H1 (cell line): ENCODE data around the gene PPP4R1. TPM values are rescaled to one million over a fixed set of nuclear protein-coding genes. Genes with fewer than 3 reads are reported as not detected.

Source experiments
- CTCF ChIA-PET: fragments of 300-600 bp; sonication (Branson Sonifier 250); formaldehyde crosslinking; loops from one replicate; lab custom pipeline; 2021; ENCODE audit not compliant: partially characterized antibody; lab: Charles Lee
- POLR2A ChIA-PET: fragments of 300-600 bp; sonication (Branson Sonifier 250); formaldehyde crosslinking; loops from one replicate; lab custom pipeline; 2021; ENCODE audit warnings: inconsistent platforms; ENCODE audit not compliant: partially characterized antibody; lab: Charles Lee
- DNase-seq, 2 experiments: peaks; one replicate each; pipeline versions ENCODE4 v3.0.0 to v3.0.0-alpha.2; 2010 to 2022; ENCODE audit warnings: low spot score in 2 of 2, low read depth in 1 of 2, mixed read lengths in 1 of 2
- FAIRE-seq: peaks from 2 replicates; lab custom pipeline; 2011; peaks lifted over from hg19 to GRCh38; lab: Jason Lieb, UNC
- H2AFZ ChIP-seq: 2 replicates; pipeline ENCODE4 v1.8.1; 2012; ENCODE audit warnings: low read length, inconsistent platforms
- H2AK5ac ChIP-seq: 2 replicates; pipeline ENCODE4 v1.6.1; 2013; ENCODE audit warnings: low read depth, low read length
- H2BK120ac ChIP-seq: replicated peaks from 2 replicates; pipeline ENCODE3; 2013; ENCODE audit warnings: low read depth, low read length, inconsistent platforms
- H2BK12ac ChIP-seq: 2 replicates; pipeline ENCODE4 v1.6.1; 2013; ENCODE audit warnings: low read depth, low read length
- H2BK15ac ChIP-seq: 2 replicates; pipeline ENCODE4 v1.6.1; 2013; ENCODE audit warnings: low read length
- H2BK20ac ChIP-seq: 2 replicates; pipeline ENCODE4 v1.6.1; 2013; ENCODE audit warnings: low read length
- H2BK5ac ChIP-seq: 2 replicates; pipeline ENCODE4 v1.6.1; 2013; ENCODE audit warnings: low read depth, low read length
- H3K14ac ChIP-seq: 2 replicates; pipeline ENCODE4 v1.6.1; 2013; ENCODE audit warnings: inconsistent platforms; ENCODE audit not compliant: insufficient read length
- H3K18ac ChIP-seq: 2 replicates; pipeline ENCODE4 v1.6.1; 2013; ENCODE audit warnings: low read length; ENCODE audit errors: extremely low read depth
- H3K23ac ChIP-seq: 2 replicates; pipeline ENCODE4 v1.6.1; 2013; ENCODE audit warnings: inconsistent platforms; ENCODE audit not compliant: insufficient read length
- H3K23me2 ChIP-seq: 2 replicates; pipeline ENCODE4 v1.6.1; 2013; ENCODE audit warnings: low read depth, low read length
- H3K27ac ChIP-seq: 2 replicates; pipeline ENCODE4 v1.6.1; 2011; ENCODE audit warnings: low read depth, low read length, inconsistent platforms
- H3K27me3 ChIP-seq, 4 experiments: replicated peaks in 1 of 4; 1 replicate in 1 of 4; 2 replicates in 3 of 4; pipeline versions ENCODE4 v1.6.1 to v1.8.1; 2011 to 2013; ENCODE audit warnings: low read length in 3 of 4, mild to moderate bottlenecking in 3 of 4, inconsistent platforms in 2 of 4, mixed read lengths in 2 of 4, moderate library complexity in 1 of 4; ENCODE audit not compliant: control insufficient read depth in 3 of 4, insufficient read depth in 3 of 4; ENCODE audit errors: extremely low read depth in 1 of 4
- H3K36me3 ChIP-seq, 4 experiments: 2 replicates each; pipeline versions ENCODE4 v1.6.1 to v1.8.1; 2011 to 2013; ENCODE audit warnings: mild to moderate bottlenecking in 4 of 4, low read length in 3 of 4, moderate library complexity in 2 of 4, control low read depth in 1 of 4, inconsistent platforms in 1 of 4; ENCODE audit not compliant: insufficient read depth in 4 of 4, control insufficient read depth in 2 of 4
- H3K4ac ChIP-seq: replicated peaks from 2 replicates; pipeline ENCODE3; 2013; ENCODE audit warnings: low read length, low read depth, mixed read lengths, inconsistent platforms; ENCODE audit not compliant: insufficient read length
- H3K4me1 ChIP-seq, 4 experiments: replicated peaks in 1 of 4; 1 replicate in 1 of 4; 2 replicates in 3 of 4; pipeline versions ENCODE4 v1.6.1 to v1.8.1; 2011 to 2013; ENCODE audit warnings: low read length in 3 of 4, inconsistent platforms in 2 of 4, mixed read lengths in 1 of 4; ENCODE audit not compliant: insufficient read depth in 4 of 4, control insufficient read depth in 3 of 4
- H3K4me2 ChIP-seq, 2 experiments: 2 replicates each; pipeline versions ENCODE4 v1.6.1 to v1.8.1; 2011 to 2013; ENCODE audit warnings: low read depth in 2 of 2, low read length in 2 of 2, control low read depth in 1 of 2, inconsistent platforms in 1 of 2, mild to moderate bottlenecking in 1 of 2; ENCODE audit not compliant: insufficient read depth in 1 of 2
- H3K4me3 ChIP-seq, 4 experiments: fragments of 200-600, 300-600 bp in 1 of 4; sonication (generic), shearing (Covaris generic), sonication (Bioruptor Twin) in 1 of 4; 2 replicates each; pipeline versions ENCODE4 v1.5.1 to v1.8.1; 2011 to 2016; ENCODE audit warnings: low read length in 4 of 4, low read depth in 3 of 4, control low read depth in 2 of 4, inconsistent platforms in 2 of 4, mild to moderate bottlenecking in 2 of 4, mixed read lengths in 1 of 4, moderate library complexity in 1 of 4; ENCODE audit not compliant: insufficient read depth in 2 of 4; ENCODE audit errors: extremely low read depth in 1 of 4
- H3K56ac ChIP-seq: replicated peaks from 2 replicates; pipeline ENCODE3; 2013; ENCODE audit warnings: low read depth, mild to moderate bottlenecking, mixed read lengths, low read length, inconsistent platforms; ENCODE audit not compliant: insufficient read length
- H3K79me1 ChIP-seq: 2 replicates; pipeline ENCODE4 v1.6.1; 2013; ENCODE audit warnings: low read depth, low read length, control low read depth
- H3K79me2 ChIP-seq, 2 experiments: 2 replicates each; pipeline versions ENCODE4 v1.6.1 to v1.8.1; 2012 to 2013; ENCODE audit warnings: low read length in 2 of 2, mild to moderate bottlenecking in 2 of 2, inconsistent platforms in 1 of 2; ENCODE audit not compliant: insufficient read depth in 2 of 2, control insufficient read depth in 1 of 2
- H3K9ac ChIP-seq, 4 experiments: replicated peaks in 1 of 4; 1 replicate in 1 of 4; 2 replicates in 3 of 4; pipeline versions ENCODE4 v1.6.1 to v1.8.1; 2011 to 2013; ENCODE audit warnings: low read depth in 3 of 4, low read length in 3 of 4, control low read depth in 2 of 4, mild to moderate bottlenecking in 2 of 4, moderate library complexity in 2 of 4, inconsistent platforms in 1 of 4; ENCODE audit errors: extremely low read depth in 1 of 4
- H3K9me3 ChIP-seq, 2 experiments: 2 replicates each; pipeline versions ENCODE4 v1.6.1 to v1.8.1; 2012 to 2013; ENCODE audit warnings: mild to moderate bottlenecking in 2 of 2, moderate library complexity in 2 of 2, control low read depth in 1 of 2, inconsistent platforms in 1 of 2, low read depth in 1 of 2, low read length in 1 of 2, mixed read lengths in 1 of 2; ENCODE audit not compliant: insufficient read depth in 2 of 2
- H4K20me1 ChIP-seq, 2 experiments: replicated peaks in 1 of 2; 2 replicates each; pipeline versions ENCODE3 to v1.8.1; 2011 to 2013; ENCODE audit warnings: inconsistent platforms in 2 of 2, low read length in 2 of 2, mild to moderate bottlenecking in 1 of 2; ENCODE audit not compliant: insufficient read depth in 2 of 2, control insufficient read depth in 1 of 2
- H4K5ac ChIP-seq: 2 replicates; pipeline ENCODE4 v1.6.1; 2013; ENCODE audit warnings: low read length, low read depth, mixed read lengths, inconsistent platforms; ENCODE audit not compliant: insufficient read length
- H4K8ac ChIP-seq: 2 replicates; pipeline ENCODE4 v1.8.0; 2013; ENCODE audit warnings: mild to moderate bottlenecking, moderate library complexity, low read length, inconsistent platforms; ENCODE audit not compliant: insufficient read depth; ENCODE audit errors: extremely low read depth
- H4K91ac ChIP-seq: replicated peaks from 2 replicates; pipeline ENCODE3; 2013; ENCODE audit warnings: low read length, mixed read lengths, inconsistent platforms; ENCODE audit not compliant: insufficient read length
- BACH1 ChIP-seq: IDR thresholded peaks from 2 replicates; pipeline ENCODE4 v1.6.1; 2012; ENCODE audit warnings: low read length, improper control_type of control experiment
- CREB1 ChIP-seq: IDR thresholded peaks from 2 replicates; pipeline ENCODE4 v1.6.1; 2012; ENCODE audit warnings: inconsistent platforms
- JUN ChIP-seq: IDR thresholded peaks from 2 replicates; pipeline ENCODE4 v1.6.1; 2011; ENCODE audit warnings: low read depth, mild to moderate bottlenecking, improper control_type of control experiment, low read length
- POU5F1 ChIP-seq: IDR thresholded peaks from 2 replicates; pipeline ENCODE4 v1.6.1; 2011; ENCODE audit warnings: low read depth, mild to moderate bottlenecking, low read length, moderate library complexity
- SIX5 ChIP-seq: IDR thresholded peaks from 2 replicates; pipeline ENCODE4 v1.6.1; 2011; ENCODE audit warnings: mild to moderate bottlenecking, low read depth, low read length
- SRF ChIP-seq: IDR thresholded peaks from 2 replicates; pipeline ENCODE4 v1.6.1; 2011; ENCODE audit warnings: mild to moderate bottlenecking, low read depth, low read length, moderate library complexity
- TAF7 ChIP-seq: optimal IDR thresholded peaks from 2 replicates; pipeline ENCODE3; 2011; ENCODE audit warnings: low read depth, mild to moderate bottlenecking, inconsistent platforms, low read length, moderate library complexity, borderline replicate concordance
- TBP ChIP-seq: IDR thresholded peaks from 2 replicates; pipeline ENCODE4 v1.6.1; 2011; ENCODE audit warnings: low read depth, low read length, improper control_type of control experiment
- YY1 ChIP-seq: IDR thresholded peaks from 2 replicates; pipeline ENCODE4 v1.6.1; 2011; ENCODE audit warnings: low read depth, mild to moderate bottlenecking, low read length
- WGBS, 2 experiments: shearing (Covaris generic) in 1 of 2; methylation state at CpG; one replicate each; pipeline versions ENCODE4 v1.1.6 to v1.1.7; 2013 to 2015; ENCODE audit warnings: low lambda C conversion rate in 2 of 2, mixed read lengths in 2 of 2, inconsistent platforms in 1 of 2, low coverage in 1 of 2, missing lambda C conversion rate in 1 of 2; ENCODE audit not compliant: insufficient replicate concordance in 2 of 2, insufficient coverage in 1 of 2, insufficient read length in 1 of 2; ENCODE audit errors: extremely low coverage in 1 of 2, missing lambda C conversion rate in 1 of 2; 5-methylcytosine and 5-hydroxymethylcytosine counted together
- polyA plus RNA-seq, 7 experiments: library from polyadenylated mRNA; depleted of rRNA in 3 of 7; stranded (reverse) in 5 of 7; unstranded in 2 of 7; fragments of >200 nt in 5 of 7; fragments of 200-250 nt in 2 of 7; gene quantifications; 1 replicate in 5 of 7; 2 replicates in 1 of 7; 4 replicates in 1 of 7; pipeline versions ENCODE4 v1.2.1 to v1.2.3, GENCODE V29; 2011 to 2013; ENCODE audit warnings: missing spikeins in 2 of 7, mixed read lengths in 2 of 7
- total RNA-seq: library from RNA; stranded (reverse); fragmentation: NEBNext Ultra II Directional; extraction: Animal tissue kit (Norgen Biotek cat#: 25700); gene quantifications from 2 replicates; pipeline ENCODE4 v1.2.1, GENCODE V29; 2021

The PPP4R1 gene
- total and polyA plus RNA-seq, 2 of the 8 experiments (the other 6 are each of a cell fraction or from before 2014, with no cell fraction given): 67.4 to 96.1 TPM

DNA sequence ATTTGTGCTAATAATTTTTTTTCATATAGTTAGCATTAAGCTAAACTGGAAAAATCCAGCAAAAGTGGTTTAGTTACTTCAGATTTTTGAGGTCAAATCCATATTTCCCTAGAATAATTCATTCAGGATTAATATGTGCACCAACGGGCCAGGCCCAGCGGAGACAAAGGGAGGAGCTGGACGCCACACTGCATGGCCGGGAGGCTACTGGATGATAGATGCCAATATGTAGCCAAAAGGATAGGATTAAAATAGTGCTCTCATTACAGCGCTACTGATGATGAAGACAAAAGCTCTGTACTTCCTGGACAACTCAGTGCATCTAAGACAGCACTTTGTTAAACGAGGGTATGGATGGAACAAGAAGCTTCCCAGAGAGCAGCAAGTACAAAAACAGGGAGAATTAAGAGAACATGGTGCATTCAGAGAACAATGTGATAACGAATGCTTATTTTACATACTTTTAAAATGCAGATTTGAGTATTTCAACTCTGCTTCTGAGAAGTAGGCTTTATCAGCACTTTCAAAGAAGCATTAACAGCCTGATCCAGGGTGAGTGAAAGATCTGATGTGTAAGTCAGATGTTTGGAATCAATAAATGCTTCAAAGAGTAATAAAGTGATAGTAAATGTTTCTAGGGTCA, 39.8 kb downstream of the PPP4R1 start:
- Histone ChIP-seq H3K79me1 (no peaks in the 10 kb centered on the region), H3K9me3 (no peaks in the 10 kb centered on the region), H2BK120ac (no peak overlapping the region), H3K4me1 (peaks cover 2 to 3% (median 3%) of the 10 kb centered on the region in 4 experiments; a peak in 5 of 7 replicates), H4K8ac (no peak overlapping the region), H4K5ac (peak overlapping the region; percentile 29), H2BK20ac (no peak overlapping the region), H3K27me3 (no peaks in the 10 kb centered on the region), H4K91ac (no peak overlapping the region), H3K79me2 (no peaks in the 10 kb centered on the region), H4K20me1 (no peaks in the 10 kb centered on the region), H3K23me2 (no peaks in the 10 kb centered on the region), H3K14ac (no peak overlapping the region), H3K36me3 (peaks cover 2 to 12% (median 7%) of the 10 kb centered on the region in 4 experiments; a peak in 5 of 8 replicates), H3K4ac (no peak overlapping the region), H3K56ac (no peak overlapping the region), H3K23ac (no peak overlapping the region), H2AK5ac (no peak overlapping the region), H3K27ac (no peak overlapping the region), H3K4me3 (peak overlapping the region in 1 of 4 experiments; percentile 6; a peak in 1 of 8 replicates), H2BK15ac (no peak overlapping the region), H2BK5ac (peak overlapping the region; percentile 6; the same call in 1 of the 2 replicates), H3K9ac (no peak overlapping the region), H3K4me2 (peak overlapping the region; percentile 19 to 30; a peak in 3 of 4 replicates), H3K18ac (no peak overlapping the region), H2AFZ (no peak overlapping the region), H2BK12ac (no peak overlapping the region)
- ChIA-PET POLR2A (interaction anchor here (0.8 kb wide), 1 partner anchor 34 kb away, joined by 3 read pairs; no protein-coding TSS in a partner anchor), CTCF (interaction anchor here (0.7 to 5.3 kb wide), 31 partner anchors 9 to 381 kb away, joined by 3 to 42 read pairs (median 4); no protein-coding TSS in a partner anchor)
- TF ChIP-seq TAF7 (no peak), TBP (no peak), SIX5 (no peak), BACH1 (no peak), JUN (no peak), SRF (no peak), YY1 (no peak), CREB1 (no peak), POU5F1 (no peak)
- FAIRE-seq (no peak), DNase-seq (no peak)
- 67% methylated on average over 7 of the region's 7 CpGs; no CpG with 5 or more reads in 1 of the 2 experiments for WGBS, 2 experiments
